Fibroblast of skin of scalp (primary cell): ENCODE measurements around the gene TGIF2.
"Not testable (repeated sequence)": the region's sequence is repeated elsewhere in the genome, so short reads cannot be mapped to it uniquely, and the experiment has no call there.

ENCODE experiments used
- DNase-seq: peaks from one replicate; pipeline ENCODE4 v3.0.0-alpha.2; 2013

TGIF2 gene

DNA sequence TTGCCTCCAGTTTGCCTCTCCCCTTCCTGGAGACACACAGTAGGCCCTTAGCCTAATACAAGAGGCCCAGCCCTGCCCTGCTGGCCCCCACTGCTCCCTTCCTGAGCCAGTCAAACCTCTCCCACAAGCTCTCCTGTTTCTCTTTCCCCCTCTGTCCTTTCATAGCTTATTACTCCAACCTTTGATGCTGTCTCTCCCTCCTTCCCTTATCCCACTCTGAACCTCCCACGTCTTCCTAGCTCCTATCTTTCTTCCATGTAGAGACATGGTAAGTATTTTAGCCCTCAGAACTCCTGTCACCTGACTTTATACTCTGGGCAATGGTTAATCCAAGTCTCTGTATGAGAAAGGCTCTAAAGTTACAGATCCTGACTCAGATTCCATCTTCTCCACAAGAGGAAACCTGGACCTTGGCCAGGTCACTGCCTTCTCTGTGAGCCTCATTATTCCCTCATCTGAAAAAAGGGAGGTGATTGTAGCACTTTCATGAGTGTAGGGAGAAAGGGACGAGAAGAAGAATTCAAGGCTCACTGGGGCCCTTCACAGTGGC, 6.7 kb downstream of the TGIF2 start:
- peak; percentile 4 for DNase-seq

DNA sequence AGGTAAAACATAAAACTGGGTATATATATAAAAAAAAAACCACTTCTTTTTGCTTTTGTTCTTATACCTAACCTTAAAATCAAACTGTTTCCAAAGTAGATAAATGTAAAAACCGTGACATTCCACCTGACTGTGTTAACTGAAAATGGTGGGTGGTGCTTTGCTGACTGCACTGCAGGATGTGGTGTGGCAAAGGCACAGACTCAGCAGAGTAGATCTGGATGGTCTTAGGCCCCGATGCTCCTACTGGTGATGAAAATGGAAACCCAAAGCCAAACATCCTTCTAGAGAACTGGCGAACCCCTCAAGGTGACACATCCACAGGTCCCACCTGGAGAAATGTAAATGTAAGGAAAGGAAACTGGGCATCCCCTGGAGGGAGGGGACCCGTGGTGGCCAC, 8.9 kb downstream of the TGIF2 start:
- DNase-seq = no peak

GRCh38 chr20:36582821-36583220, 9.4 kb downstream of the TGIF2 start:
- DNase-seq = no peak

DNA sequence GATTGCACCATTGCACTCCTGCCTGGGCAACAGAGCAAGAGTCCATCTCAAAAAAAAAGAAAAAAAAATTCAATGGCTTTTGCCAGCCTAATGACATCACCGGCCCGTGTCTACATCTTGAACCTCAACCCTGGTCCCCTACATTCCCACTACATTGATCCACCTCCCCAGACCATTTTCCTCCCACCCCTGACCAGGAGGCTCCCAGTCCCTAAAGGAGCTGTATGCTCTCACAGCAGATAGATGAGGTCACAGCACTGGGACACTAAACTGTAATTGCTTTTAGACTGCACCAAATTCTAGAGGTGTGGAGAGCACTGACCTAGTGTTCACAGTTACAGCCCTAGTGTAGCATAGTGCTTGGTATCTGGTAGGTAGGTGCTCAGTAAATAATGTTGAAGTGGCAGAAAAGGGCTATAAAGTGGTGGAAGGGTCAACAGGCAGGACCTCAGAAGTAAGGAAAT, 10.7 kb downstream of the TGIF2 start:
- DNase-seq = no peak

- DNase-seq = peak; percentile 73
Measured at GRCh38 chr20:36585410-36586125, 12.2 kb downstream of the TGIF2 start.

- no peak for DNase-seq
Measured at GRCh38 chr20:36587388-36588070, 14.1 kb downstream of the TGIF2 start.

- DNase-seq = no peak
Measured at GRCh38 chr20:36591281-36591680, 17.9 kb downstream of the TGIF2 start.

DNA sequence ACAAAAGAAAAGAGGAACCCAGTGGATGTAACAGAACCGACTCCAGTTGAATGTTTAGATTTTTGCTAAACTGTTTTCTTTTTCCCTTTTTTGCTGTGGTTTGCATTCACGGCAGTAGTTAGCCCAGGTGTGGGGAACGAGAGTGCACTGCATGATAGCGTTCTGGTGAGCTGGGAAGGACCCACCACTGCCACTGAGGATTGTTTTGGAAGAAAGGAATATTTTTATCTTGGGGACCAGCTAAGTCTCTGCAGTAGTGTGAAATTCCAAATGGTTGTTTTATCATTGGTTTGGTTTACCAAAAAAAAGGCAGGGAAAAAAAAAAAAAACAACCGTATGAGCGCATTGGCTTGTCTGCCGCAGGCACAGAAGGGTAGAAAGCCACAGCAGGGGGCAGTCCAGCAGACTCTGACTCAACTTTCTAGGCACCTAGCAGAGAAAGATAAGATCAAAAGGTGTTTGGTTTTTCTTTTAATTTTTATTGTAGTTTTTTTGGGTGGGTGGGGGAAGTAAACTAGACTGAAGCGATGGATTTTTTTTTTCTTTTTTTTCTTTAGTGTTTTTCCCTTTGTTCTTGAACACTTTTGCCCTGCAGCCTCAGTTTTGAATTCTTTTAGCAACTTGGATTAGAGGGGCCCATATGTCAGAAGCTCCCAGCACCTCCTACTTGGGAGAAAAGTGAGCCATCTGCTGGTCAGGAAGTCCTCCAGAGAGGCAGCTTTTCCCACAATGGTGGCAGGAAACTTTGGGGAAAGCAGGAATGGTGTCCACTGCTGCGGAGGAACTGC, 18.7 kb downstream of the TGIF2 start:
- peak; percentile 64 for DNase-seq

- no peak for DNase-seq
Measured at GRCh38 chr20:36593347-36593929, 20.0 kb downstream of the TGIF2 start.

DNA sequence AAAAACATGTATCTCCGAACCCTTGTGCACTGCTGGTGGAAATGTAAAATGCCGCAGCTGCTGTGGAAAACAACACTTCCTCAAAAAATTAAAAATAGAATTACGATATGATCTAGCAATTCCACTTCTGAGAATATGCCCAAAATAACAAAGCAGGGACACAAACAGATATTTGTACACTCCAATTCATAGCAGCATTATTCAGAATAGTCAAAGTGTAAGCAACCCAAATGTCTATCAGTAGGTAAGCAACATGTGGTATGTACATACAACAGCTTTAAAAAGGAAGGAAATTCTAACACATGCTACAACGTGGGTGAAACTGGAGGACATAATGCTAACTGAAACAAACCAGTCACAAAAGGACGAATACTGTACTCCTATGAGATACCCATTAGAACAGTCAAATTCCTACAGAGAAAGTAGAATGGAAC, 26.5 kb downstream of the TGIF2 start:
- DNase-seq = no peak

GRCh38 chr20:36601540-36601939, 28.1 kb downstream of the TGIF2 start:
- no peak for DNase-seq

DNA sequence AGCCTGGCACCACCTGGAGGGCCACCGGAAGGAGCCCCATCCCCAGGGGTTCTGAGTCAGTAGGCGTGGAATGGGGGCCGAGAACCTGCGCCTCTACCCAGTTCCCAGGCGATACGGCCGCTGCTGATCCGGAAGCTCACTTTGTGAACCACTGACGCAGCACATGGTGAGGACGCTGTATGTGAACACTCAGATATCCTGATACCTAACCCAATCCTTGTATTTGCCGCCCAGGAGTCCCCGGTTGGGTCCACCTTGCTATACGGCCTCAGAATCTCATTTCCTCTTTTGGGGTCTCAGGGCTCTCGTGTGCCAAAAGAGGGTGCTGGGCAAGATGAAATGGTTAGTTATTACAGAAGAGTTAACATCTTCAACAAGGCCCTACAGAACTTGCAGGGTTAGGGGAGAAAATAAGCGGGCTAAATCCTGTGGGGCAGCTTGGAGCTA, 31.6 kb downstream of the TGIF2 start:
- no peak for DNase-seq

DNA sequence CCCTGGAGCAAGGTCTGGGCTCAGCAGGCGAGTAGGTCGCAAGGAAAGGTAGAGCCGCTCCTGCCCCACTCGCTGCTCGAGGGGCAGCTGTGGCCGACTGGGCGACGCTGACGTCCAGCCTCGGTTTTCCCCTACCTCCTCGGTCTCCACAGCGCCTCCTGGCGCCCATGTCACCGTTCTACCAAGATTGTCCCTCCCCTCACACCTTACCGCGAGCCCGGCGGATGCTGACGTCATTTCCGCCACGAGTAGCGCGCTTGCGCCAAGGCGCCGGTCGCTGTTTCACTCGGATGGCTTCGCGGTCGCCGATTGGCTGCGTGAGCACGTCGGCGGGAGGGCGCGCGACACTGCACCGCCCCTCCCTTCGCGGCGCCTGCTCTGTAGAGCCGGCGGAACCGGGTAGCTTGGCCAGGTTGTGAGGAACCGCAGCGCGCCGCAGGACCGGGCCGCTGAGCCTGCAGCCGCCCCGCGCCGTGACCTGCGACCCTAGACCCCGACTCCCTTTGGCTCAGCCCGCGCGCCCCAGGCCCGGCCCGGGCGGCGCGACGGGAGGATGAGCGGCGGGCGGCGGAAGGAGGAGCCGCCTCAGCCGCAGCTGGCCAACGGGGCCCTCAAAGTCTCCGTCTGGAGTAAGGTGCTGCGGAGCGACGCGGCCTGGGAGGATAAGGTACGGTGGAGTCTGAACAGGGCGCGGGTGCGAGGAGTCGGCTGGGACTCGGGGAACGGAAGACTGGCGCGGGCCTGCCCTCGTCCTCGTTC, 32.2 kb downstream of the TGIF2 start, which contains the start of gene RAB5IF:
RAB5IF (plus strand) TSS at position 381 of the 759 bp plus-strand sequence; CDS start at position 554, 173 bp downstream.
- DNase-seq = peak; percentile 98

- no peak for DNase-seq
Measured at GRCh38 chr20:36606158-36607066, 33.0 kb downstream of the TGIF2 start.

GRCh38 chr20:36607586-36608387, 34.4 kb downstream of the TGIF2 start:
- DNase-seq = no peak

DNA sequence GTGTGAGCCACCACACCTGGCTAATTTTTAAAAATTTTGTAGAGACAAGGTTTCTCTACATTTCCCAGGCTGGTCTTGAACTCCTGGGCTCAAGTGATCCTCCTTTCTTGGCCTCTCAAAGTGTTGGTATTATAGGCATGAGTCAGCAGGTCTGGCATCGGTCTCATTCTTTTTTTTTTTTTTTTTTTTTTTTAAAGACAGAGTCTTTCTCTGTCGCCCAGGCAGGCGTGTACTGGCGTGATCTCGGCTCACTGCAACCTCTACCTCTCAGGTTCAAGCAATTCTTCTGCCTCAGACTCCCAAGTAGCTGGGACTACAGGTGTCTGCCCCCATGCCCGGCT, 35.0 kb downstream of the TGIF2 start:
- DNase-seq = not testable (repeated sequence)

GRCh38 chr20:36611625-36612024, 38.2 kb downstream of the TGIF2 start:
- no peak for DNase-seq

GRCh38 chr20:36613974-36614373, 40.6 kb downstream of the TGIF2 start:
- DNase-seq = no peak

GRCh38 chr20:36614781-36615557, 41.6 kb downstream of the TGIF2 start:
- DNase-seq = no peak
